Activated effector memory CD4-positive, alpha-beta T cell treated with Interleukin-2 at 50 U/mL for 16 hours (primary cell): Measurements from ENCODE around the gene DPY19L2.
"Not testable (repeated sequence)": the region's sequence is repeated elsewhere in the genome, so short reads cannot be mapped to it uniquely, and the experiment has no call there.

Experiments
- DNase-seq: peaks from one replicate; pipeline ENCODE4 v3.0.0-alpha.2; 2020

Gene DPY19L2

DNA sequence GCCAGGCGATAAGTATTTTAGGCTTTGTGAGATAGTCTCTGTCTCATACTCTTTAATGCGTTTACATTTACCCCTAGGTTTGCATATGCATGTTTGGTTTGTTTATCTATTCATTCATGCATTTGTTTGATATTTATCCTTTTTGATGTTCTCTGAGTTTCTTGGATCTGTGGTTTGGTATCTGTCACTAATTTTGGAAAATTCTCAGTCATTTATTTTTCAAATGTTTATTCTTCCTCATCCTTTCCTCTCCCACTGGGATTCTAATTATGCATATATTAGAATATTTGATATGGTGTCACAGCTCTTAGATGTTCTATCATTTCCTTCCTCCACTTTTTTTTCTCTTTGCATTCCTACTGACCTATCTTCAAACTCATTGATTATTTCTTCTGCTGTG is 11.9 kb downstream of the DPY19L2 start:
- not testable (repeated sequence) for DNase-seq

GRCh38 chr12:63655543-63656257 is 12.6 kb downstream of the DPY19L2 start:
- not testable (repeated sequence) for DNase-seq

- DNase-seq = not testable (repeated sequence)
Measured at GRCh38 chr12:63654481-63654880, 13.8 kb downstream of the DPY19L2 start.

GRCh38 chr12:63649517-63649916 is 18.8 kb downstream of the DPY19L2 start:
- not testable (repeated sequence) for DNase-seq

- DNase-seq = not testable (repeated sequence)
Measured at GRCh38 chr12:63643381-63644140, 24.7 kb downstream of the DPY19L2 start.

DNA sequence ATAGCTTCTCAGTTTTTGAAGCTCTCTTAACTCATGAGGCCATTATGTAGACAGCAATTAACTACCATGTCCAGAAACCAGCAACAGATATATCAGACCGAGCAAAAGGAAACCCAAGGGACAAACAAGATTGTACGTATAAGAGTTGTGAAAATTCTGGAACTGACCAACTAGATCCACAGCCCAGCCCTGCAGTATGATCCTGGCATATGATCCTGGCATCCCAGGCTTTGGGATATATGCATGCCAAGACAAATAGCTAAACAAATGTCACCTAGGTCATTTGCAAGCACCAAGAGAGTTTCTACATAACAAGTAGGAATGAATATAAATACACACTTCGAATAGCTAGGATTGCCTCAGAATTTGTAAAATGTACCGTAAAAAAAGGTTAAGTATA is 44.0 kb downstream of the DPY19L2 start:
- DNase-seq = not testable (repeated sequence)

DNA sequence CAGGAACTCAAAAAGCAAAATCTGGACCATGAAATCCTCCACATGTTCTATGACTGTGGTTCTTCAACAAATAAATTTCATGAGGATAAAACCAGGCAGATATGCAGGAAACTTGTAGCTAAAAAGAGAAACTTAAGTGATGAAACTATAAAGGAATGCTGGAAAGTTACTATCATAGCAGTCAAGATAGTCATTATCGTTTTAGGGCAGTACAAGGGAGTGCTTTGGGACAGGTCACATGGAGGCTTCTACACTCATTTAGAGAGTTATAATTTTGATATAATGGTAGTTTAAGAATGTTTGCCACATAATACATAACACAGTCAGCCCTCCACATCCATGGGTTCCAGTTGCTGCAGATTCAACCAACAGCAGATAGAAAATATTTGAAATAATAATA is 52.7 kb downstream of the DPY19L2 start:
- DNase-seq = not testable (repeated sequence)

GRCh38 chr12:63611285-63611684 is 57.0 kb downstream of the DPY19L2 start:
- DNase-seq = not testable (repeated sequence)

- DNase-seq = not testable (repeated sequence)
Measured at GRCh38 chr12:63609281-63609680, 59.0 kb downstream of the DPY19L2 start.

GRCh38 chr12:63604985-63605384 is 63.3 kb downstream of the DPY19L2 start:
- not testable (repeated sequence) for DNase-seq

GRCh38 chr12:63594828-63595227 is 73.5 kb downstream of the DPY19L2 start:
- not testable (repeated sequence) for DNase-seq

DNA sequence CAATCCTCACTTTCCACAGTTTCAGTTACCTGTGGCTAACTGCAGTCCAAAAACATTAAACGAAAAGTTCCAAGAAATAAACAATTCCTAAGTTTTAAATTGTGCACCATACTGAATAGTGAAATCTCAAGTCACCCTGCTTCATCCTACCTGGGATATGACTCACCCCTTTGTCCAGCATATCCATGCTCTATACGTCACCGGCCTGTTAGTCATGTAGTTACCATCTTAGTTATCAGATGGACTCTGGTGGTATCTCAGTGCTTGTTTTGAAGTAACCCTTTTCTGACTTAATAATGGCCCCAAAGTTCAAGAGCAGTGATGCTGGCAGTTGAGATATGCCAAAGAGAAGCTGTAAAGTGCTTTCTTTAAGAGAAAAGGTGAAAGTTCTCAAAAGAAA is 83.9 kb downstream of the DPY19L2 start:
- not testable (repeated sequence) for DNase-seq

- DNase-seq = not testable (repeated sequence)
Measured at GRCh38 chr12:63583289-63583688, 85.0 kb downstream of the DPY19L2 start.

GRCh38 chr12:63577631-63578030 is 90.7 kb downstream of the DPY19L2 start:
- not testable (repeated sequence) for DNase-seq

DNA sequence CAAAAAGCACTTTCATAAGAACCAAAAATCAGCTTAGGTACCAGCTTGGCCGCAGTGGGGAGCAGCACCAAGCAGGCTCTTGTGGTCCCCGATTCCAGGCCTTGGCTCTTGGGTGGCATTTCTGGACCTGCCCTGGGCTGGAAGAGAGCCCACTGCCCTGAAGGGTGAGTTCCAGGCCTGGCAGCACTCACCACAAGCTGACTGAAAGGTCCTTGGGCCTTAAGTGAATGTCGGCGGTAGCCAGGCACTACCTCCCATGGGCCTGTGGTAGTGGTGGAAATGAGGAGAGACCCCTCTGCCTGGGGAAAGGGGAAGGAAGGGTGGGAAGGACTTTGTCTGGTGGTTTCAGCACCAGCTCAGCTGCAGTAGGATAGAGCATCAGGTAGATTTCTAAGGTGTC is 96.3 kb downstream of the DPY19L2 start:
- not testable (repeated sequence) for DNase-seq

- DNase-seq = not testable (repeated sequence)
Measured at GRCh38 chr12:63558445-63558844, 109.8 kb downstream of the DPY19L2 start.

- not testable (repeated sequence) for DNase-seq
Measured at GRCh38 chr12:63551397-63551796, 116.9 kb downstream of the DPY19L2 start.

DNA sequence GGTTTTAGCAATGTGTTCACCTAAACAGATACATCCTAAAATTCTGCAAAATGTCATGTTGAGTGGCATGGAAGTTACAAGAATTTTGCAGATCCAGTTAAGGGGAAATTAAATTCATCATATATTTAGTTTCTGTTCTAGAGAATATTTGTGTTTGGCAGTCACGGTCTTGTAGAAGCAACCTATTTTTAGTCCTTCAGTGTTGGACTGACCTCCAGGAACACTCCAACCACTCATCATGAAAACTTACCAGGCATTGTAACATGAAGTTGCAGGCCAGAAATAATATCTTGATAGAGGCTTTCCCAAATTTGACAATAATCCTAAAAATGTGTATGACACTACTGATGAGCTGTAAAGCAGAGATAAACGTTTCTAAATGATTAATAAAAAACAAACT is 119.3 kb downstream of the DPY19L2 start:
- DNase-seq = not testable (repeated sequence)

DNA sequence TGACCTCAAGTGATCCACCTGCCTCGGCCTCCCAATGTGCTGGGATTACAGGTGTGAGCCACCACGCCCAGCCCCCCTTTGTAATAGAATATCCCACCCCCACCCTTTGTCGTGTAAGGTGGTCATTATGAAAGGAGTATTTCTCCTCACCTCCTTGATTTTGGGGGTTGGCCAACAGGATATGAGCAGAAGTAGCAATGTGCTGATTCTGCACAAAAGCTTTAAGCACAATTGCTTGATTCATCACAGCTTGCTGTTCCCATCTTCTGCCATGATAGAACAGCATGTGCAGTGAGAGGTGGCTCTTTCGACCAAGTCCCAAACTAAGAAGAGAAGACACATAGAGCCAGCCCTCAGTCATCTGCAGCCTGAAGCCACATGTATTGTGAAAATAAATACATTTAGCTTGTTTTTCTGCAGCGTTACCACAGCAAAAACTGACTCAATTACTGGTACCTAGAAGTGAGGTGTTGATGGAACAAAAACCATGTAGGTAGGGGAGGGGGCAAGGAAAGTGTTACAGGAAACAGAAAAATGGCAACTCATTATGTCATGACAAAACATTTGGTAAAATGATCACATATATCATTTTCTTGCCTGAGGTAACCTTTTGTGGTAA is 122.9 kb downstream of the DPY19L2 start:
- DNase-seq = not testable (repeated sequence)

- DNase-seq = not testable (repeated sequence)
Measured at GRCh38 chr12:63538656-63539055, 129.6 kb downstream of the DPY19L2 start.

DNA sequence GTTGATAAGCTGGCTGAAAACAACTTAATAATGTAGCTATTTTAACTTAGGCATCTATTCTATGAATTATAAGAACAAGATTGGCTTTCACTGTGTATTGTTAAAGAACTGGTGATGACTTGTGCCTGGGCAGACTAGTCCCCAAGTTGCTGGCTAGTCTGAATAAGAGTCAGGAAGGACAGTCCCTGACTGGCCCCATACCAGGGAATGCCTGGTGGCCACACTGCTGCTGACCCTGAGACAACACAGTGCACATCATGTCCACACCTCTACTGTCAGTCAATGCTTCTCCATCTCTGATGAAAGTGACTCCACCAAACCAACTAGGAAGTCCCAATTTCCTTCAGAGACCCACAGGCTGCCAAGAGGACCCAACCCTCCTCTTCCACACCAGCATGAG is 130.5 kb downstream of the DPY19L2 start:
- not testable (repeated sequence) for DNase-seq

DNA sequence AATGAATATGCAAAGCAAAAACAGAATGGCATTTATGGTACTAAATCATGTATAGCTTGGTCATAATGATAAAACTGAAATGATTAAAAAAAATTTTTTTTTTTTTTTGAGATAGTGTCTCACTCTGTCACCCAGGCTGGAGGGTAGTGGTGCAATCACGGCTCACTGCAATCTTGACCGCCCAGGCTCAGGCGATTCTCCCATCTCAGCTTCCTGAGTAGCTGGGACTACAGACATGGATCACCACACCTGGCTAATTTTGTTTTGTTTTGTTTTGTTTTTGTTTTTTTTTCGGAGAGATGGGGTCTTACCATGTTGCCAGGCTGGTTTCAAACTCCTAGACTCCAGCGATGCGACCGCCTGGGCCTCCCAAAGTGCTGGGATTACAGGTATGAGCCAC is 138.7 kb downstream of the DPY19L2 start:
- not testable (repeated sequence) for DNase-seq

DNA sequence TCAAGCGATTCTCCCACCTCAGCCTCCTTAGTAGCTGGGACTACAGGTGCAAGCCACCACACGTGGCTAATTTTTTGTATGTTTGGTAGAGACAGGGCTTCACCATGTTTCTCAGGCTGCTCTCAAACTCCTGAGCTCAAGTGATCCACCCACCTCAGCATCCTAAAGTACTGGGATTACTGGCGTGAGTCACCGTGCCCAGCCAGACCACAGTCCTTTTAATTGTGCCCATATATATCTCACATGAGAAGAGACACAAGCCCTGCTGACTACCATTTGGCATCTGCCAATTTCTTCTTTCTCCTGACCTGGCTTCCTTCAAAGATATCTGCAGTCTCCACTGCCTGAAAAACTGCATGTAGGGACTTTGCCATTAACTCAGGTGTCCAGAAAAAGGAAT is 142.5 kb downstream of the DPY19L2 start:
- DNase-seq = no peak

DNA sequence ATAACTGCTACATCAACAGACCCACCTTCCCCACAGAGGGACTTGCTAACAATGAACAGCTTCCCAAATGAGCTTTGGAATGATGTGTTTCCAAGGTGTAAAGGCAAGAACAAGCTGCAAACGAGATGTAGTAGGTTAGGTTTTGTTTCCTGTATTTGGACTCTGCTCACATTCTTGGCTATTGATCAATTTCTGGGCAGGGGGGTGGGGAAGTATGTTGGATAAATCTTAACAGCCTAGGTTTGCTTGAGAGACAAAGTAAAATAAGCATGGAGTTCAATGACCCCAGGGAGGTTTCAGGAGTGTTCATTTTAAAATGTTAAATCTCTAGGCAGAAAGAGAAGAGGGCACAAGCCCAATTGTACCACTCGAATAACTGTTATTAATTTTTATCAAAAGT is 146.6 kb downstream of the DPY19L2 start:
- DNase-seq = no peak
